ENCODE results near the gene CHMP4B.

Gene CHMP4B

DNA sequence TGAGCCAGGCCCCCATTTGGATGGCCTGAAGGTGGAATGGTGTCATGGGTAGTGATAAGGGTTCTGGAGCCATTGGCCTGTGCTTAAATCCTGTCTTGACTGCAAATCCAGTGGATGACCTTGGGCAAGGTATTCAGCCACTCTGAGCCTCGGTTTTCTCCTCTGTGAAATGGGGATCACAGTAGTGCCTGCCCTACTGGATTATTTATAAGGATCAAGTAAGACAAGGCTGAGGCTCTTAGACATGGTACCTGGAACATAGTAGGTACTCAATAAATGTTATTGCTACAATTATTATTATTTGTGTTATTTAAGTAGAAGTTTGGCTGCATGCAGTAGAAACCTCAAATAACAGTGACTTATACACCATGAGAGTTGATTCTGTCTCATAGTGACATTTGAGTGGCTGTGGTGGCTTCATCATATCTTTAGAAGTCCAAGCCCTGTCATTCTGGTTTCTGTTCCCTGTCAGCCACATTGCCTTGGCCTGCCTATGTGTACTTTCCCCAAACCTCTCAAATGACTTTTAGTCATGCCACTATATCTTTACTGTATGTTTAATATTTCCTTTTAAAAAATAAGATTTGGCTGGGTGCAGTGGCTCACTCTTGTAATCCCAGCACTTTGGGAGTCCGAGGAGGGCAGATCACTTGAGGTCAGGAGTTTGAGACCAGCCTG, 37.6 kb upstream of the CHMP4B start:
- H4K20me1 ChIP-seq (ENCODE audit: control insufficient read depth, insufficient read depth, low read depth, low read length) = no peaks in the 10 kb centered on the region
- no peak overlapping the region for H3K4me2 ChIP-seq (ENCODE audit: low read length)
- H3K27me3 ChIP-seq (ENCODE audit: control insufficient read depth, low read length) = no peaks in the 10 kb centered on the region
- H3F3A ChIP-seq (ENCODE audit: control insufficient read depth, insufficient read depth) = peaks cover 10% of the 10 kb centered on the region
- no peaks in the 10 kb centered on the region for H3K79me2 ChIP-seq (ENCODE audit: control insufficient read depth, low read length)
- H3K9me2 ChIP-seq (replicated peaks; ENCODE audit: control insufficient read depth, low read length) = no peaks in the 10 kb centered on the region
- no peak overlapping the region for H3K4me3 ChIP-seq (ENCODE audit: low read length)
- H3K9me3 ChIP-seq (ENCODE audit: control insufficient read depth, insufficient read depth, low read length) = no peaks in the 10 kb centered on the region
- TF ChIP-seq EZH2phosphoT487 (IDR thresholded peaks at IDR 0.05; ENCODE audit: borderline replicate concordance, low read length) = no peak
- TF ChIP-seq, protein P1, sequence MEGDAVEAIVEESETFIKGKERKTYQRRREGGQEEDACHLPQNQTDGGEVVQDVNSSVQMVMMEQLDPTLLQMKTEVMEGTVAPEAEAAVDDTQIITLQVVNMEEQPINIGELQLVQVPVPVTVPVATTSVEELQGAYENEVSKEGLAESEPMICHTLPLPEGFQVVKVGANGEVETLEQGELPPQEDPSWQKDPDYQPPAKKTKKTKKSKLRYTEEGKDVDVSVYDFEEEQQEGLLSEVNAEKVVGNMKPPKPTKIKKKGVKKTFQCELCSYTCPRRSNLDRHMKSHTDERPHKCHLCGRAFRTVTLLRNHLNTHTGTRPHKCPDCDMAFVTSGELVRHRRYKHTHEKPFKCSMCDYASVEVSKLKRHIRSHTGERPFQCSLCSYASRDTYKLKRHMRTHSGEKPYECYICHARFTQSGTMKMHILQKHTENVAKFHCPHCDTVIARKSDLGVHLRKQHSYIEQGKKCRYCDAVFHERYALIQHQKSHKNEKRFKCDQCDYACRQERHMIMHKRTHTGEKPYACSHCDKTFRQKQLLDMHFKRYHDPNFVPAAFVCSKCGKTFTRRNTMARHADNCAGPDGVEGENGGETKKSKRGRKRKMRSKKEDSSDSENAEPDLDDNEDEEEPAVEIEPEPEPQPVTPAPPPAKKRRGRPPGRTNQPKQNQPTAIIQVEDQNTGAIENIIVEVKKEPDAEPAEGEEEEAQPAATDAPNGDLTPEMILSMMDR (IDR thresholded peaks at IDR 0.05; ENCODE audit: low read depth, low read length, poor library complexity, severe bottlenecking) = no peak
- H3K27ac ChIP-seq (ENCODE audit: low read depth, low read length) = no peak overlapping the region
- H3K4me1 ChIP-seq (ENCODE audit: control insufficient read depth, low read length) = peaks cover 18% of the 10 kb centered on the region
- peaks cover 3% of the 10 kb centered on the region; the same call in 1 of the 2 replicates for H3K36me3 ChIP-seq (ENCODE audit: control insufficient read depth, low read length)

DNA sequence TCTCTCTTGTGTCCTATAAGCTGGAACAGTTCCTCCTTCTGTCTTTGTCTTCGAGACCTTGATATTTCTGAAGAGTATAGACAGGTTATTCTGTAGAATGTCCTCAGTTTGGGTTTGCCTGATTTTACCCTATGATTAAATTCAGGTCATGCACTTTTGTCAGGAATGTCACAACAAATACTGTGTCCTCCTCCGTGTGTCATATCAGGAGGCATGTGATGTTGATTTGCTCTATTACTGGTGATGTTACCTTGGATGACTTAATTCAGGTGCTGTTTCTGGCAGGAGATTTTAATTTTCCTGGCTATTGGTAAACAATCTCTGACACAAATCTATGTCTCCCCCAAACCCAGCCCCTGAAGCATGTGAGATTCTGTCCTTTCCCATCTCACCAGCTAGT, 33.3 kb upstream of the CHMP4B start:
- TF ChIP-seq, protein P1 (IDR thresholded peaks at IDR 0.05; ENCODE audit: low read depth, low read length, poor library complexity, severe bottlenecking) = no peak
- TF ChIP-seq EZH2phosphoT487 (IDR thresholded peaks at IDR 0.05; ENCODE audit: borderline replicate concordance, low read length) = no peak
- Histone ChIP-seq H3K27me3 (ENCODE audit: control insufficient read depth, low read length) (no peaks in the 10 kb centered on the region), H3K4me2 (ENCODE audit: low read length) (peak overlapping the region; percentile 51), H4K20me1 (ENCODE audit: control insufficient read depth, insufficient read depth, low read depth, low read length) (no peaks in the 10 kb centered on the region), H3K27ac (ENCODE audit: low read depth, low read length) (peak overlapping the region; percentile 92), H3F3A (ENCODE audit: control insufficient read depth, insufficient read depth) (peaks cover 18% of the 10 kb centered on the region), H3K9me2 (replicated peaks; ENCODE audit: control insufficient read depth, low read length) (no peaks in the 10 kb centered on the region), H3K9me3 (ENCODE audit: control insufficient read depth, insufficient read depth, low read length) (no peaks in the 10 kb centered on the region), H3K36me3 (ENCODE audit: control insufficient read depth, low read length) (peaks cover 12% of the 10 kb centered on the region), H3K4me1 (ENCODE audit: control insufficient read depth, low read length) (peaks cover 35% of the 10 kb centered on the region), H3K79me2 (ENCODE audit: control insufficient read depth, low read length) (no peaks in the 10 kb centered on the region), H3K4me3 (ENCODE audit: low read length) (peak overlapping the region; percentile 38)

- Histone ChIP-seq H3K9me3 (ENCODE audit: control insufficient read depth, insufficient read depth, low read length) (no peaks in the 10 kb centered on the region), H3K36me3 (ENCODE audit: control insufficient read depth, low read length) (peaks cover 12% of the 10 kb centered on the region), H3K27ac (ENCODE audit: low read depth, low read length) (no peak overlapping the region), H3K79me2 (ENCODE audit: control insufficient read depth, low read length) (no peaks in the 10 kb centered on the region), H4K20me1 (ENCODE audit: control insufficient read depth, insufficient read depth, low read depth, low read length) (no peaks in the 10 kb centered on the region), H3F3A (ENCODE audit: control insufficient read depth, insufficient read depth) (peaks cover 18% of the 10 kb centered on the region), H3K4me1 (ENCODE audit: control insufficient read depth, low read length) (peaks cover 29% of the 10 kb centered on the region), H3K27me3 (ENCODE audit: control insufficient read depth, low read length) (no peaks in the 10 kb centered on the region), H3K4me3 (ENCODE audit: low read length) (no peak overlapping the region), H3K4me2 (ENCODE audit: low read length) (no peak overlapping the region), H3K9me2 (replicated peaks; ENCODE audit: control insufficient read depth, low read length) (no peaks in the 10 kb centered on the region)
- TF ChIP-seq, protein P1 (IDR thresholded peaks at IDR 0.05; ENCODE audit: low read depth, low read length, poor library complexity, severe bottlenecking) = no peak
- TF ChIP-seq EZH2phosphoT487 (IDR thresholded peaks at IDR 0.05; ENCODE audit: borderline replicate concordance, low read length) = no peak
These were observed 30.0 kb upstream of the CHMP4B start for GRCh38 chr20:33781133-33781532.
